ENCODE results near the gene CACHD1. TPM values are rescaled to one million over a fixed set of nuclear protein-coding genes. Genes with fewer than 3 reads are reported as not detected.

The CACHD1 gene
- total and polyA plus RNA-seq, 4 donors = 4.7 to 49.6 (median 12.5) TPM

- Histone ChIP-seq H3K4me1 (ENCODE audit: control insufficient read depth in 5 of 5, insufficient read depth in 5 of 5, low read length in 5 of 5) (peaks cover 0 to 16% (median 0%) of the 10 kb centered on the region in 5 donors), H3K4me3 (no peak overlapping the region), H3K27ac (ENCODE audit: low read depth in 1 of 2, low read length in 1 of 2) (no peak overlapping the region), H3K27me3 (ENCODE audit: control insufficient read depth in 3 of 3, insufficient read depth in 3 of 3, low read length in 2 of 3) (no peaks in the 10 kb centered on the region), H3K36me3 (ENCODE audit: control insufficient read depth in 4 of 4, insufficient read depth in 4 of 4, low read length in 4 of 4) (no peaks in the 10 kb centered on the region), H3K9me3 (ENCODE audit: control insufficient read depth in 4 of 4, insufficient read depth in 3 of 4, low read length in 3 of 4) (no peaks in the 10 kb centered on the region), H3K9ac (ENCODE audit: insufficient read depth in 1 of 2, low read length in 2 of 2) (no peak overlapping the region)
- no peak for TF ChIP-seq CTCF (IDR thresholded peaks at IDR 0.05; ENCODE audit: control extremely low read depth, extremely low read depth)
- WGBS, 2 donors = 90 to 93% methylated on average over 1 of the region's 1 CpG
- DNase-seq (no peak), ATAC-seq (ENCODE audit: insufficient read depth, low FRiP score) (no peak)
Measured at GRCh38 chr1:64424412-64424811, 45.5 kb upstream of the CACHD1 start.

- Histone ChIP-seq H3K9ac (ENCODE audit: insufficient read depth in 1 of 2, low read length in 2 of 2) (no peak overlapping the region), H3K27ac (ENCODE audit: low read depth in 1 of 2, low read length in 1 of 2) (no peak overlapping the region), H3K27me3 (ENCODE audit: control insufficient read depth in 3 of 3, insufficient read depth in 3 of 3, low read length in 2 of 3) (no peaks in the 10 kb centered on the region), H3K4me1 (ENCODE audit: control insufficient read depth in 5 of 5, insufficient read depth in 5 of 5, low read length in 5 of 5) (peaks cover 0 to 16% (median 0%) of the 10 kb centered on the region in 5 donors), H3K36me3 (ENCODE audit: control insufficient read depth in 4 of 4, insufficient read depth in 4 of 4, low read length in 4 of 4) (no peaks in the 10 kb centered on the region), H3K9me3 (ENCODE audit: control insufficient read depth in 4 of 4, insufficient read depth in 3 of 4, low read length in 3 of 4) (no peaks in the 10 kb centered on the region), H3K4me3 (no peak overlapping the region)
- DNase-seq (no peak), ATAC-seq (ENCODE audit: insufficient read depth, low FRiP score) (no peak)
- 94% methylated on average over 2 of the region's 2 CpGs for WGBS, 2 donors
- TF ChIP-seq CTCF (IDR thresholded peaks at IDR 0.05; ENCODE audit: control extremely low read depth, extremely low read depth) = no peak
Measured at GRCh38 chr1:64425521-64425920, 44.4 kb upstream of the CACHD1 start.

DNA sequence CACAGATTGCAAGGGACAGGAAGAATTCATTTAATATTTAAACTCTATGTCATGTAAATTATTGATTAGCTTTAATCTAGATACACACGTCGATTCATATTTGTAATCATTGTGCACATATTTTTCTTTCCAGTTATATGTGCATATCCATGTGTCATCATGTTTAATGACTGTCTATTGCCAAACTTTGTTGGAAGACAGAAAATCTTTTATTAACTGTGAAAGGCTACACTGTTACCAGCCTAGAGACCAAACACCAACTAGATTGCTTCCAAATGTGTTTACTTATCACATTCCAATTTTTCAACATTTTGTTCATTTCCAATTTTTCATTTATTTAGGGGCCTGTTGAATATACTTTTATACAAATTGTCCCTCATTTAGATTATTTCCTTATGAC, 43.2 kb upstream of the CACHD1 start:
- H3K36me3 ChIP-seq (ENCODE audit: control insufficient read depth in 4 of 4, insufficient read depth in 4 of 4, low read length in 4 of 4) = no peaks in the 10 kb centered on the region
- no peaks in the 10 kb centered on the region for H3K27me3 ChIP-seq (ENCODE audit: control insufficient read depth in 3 of 3, insufficient read depth in 3 of 3, low read length in 2 of 3)
- H3K27ac ChIP-seq (ENCODE audit: low read depth in 1 of 2, low read length in 1 of 2) = no peak overlapping the region
- WGBS, 2 donors = 79 to 87% methylated on average over 2 of the region's 2 CpGs
- H3K4me1 ChIP-seq (ENCODE audit: control insufficient read depth in 5 of 5, insufficient read depth in 5 of 5, low read length in 5 of 5) = peaks cover 0 to 16% (median 0%) of the 10 kb centered on the region in 5 donors
- no peak for ATAC-seq (ENCODE audit: insufficient read depth, low FRiP score)
- TF ChIP-seq CTCF (IDR thresholded peaks at IDR 0.05; ENCODE audit: control extremely low read depth, extremely low read depth) = no peak
- DNase-seq = peak in 2 of 3 donors; percentile 31 to 32
- H3K9me3 ChIP-seq (ENCODE audit: control insufficient read depth in 4 of 4, insufficient read depth in 3 of 4, low read length in 3 of 4) = no peaks in the 10 kb centered on the region
- H3K9ac ChIP-seq (ENCODE audit: insufficient read depth in 1 of 2, low read length in 2 of 2) = no peak overlapping the region
- no peak overlapping the region for H3K4me3 ChIP-seq

DNA sequence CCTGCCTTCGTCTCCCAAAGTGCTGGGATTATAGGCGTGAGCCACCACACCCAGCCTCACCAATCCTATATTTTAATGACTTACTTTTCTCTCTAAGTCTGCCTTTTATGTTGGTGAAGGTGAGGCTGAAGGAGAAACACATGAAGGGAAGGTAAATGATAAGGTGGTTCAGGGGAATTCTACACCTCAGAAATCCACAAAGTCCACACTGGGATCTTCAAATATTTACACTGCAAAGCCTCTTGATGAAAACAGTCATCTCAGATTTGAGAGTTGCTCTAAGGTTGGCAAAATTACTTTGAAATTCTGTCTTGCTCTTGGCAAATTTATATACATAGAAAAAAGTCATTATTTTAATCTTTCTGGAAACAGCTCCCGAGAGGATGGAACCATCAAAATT, 42.0 kb upstream of the CACHD1 start:
- TF ChIP-seq CTCF (IDR thresholded peaks at IDR 0.05; ENCODE audit: control extremely low read depth, extremely low read depth) = no peak
- no peaks in the 10 kb centered on the region for H3K27me3 ChIP-seq (ENCODE audit: control insufficient read depth in 3 of 3, insufficient read depth in 3 of 3, low read length in 2 of 3)
- H3K36me3 ChIP-seq (ENCODE audit: control insufficient read depth in 4 of 4, insufficient read depth in 4 of 4, low read length in 4 of 4) = no peaks in the 10 kb centered on the region
- no peak for ATAC-seq (ENCODE audit: insufficient read depth, low FRiP score)
- H3K9ac ChIP-seq (ENCODE audit: insufficient read depth in 1 of 2, low read length in 2 of 2) = no peak overlapping the region
- peak in 1 of 3 donors; percentile 24 for DNase-seq
- H3K4me3 ChIP-seq = no peak overlapping the region
- peaks cover 0 to 16% (median 0%) of the 10 kb centered on the region in 5 donors for H3K4me1 ChIP-seq (ENCODE audit: control insufficient read depth in 5 of 5, insufficient read depth in 5 of 5, low read length in 5 of 5)
- no peaks in the 10 kb centered on the region for H3K9me3 ChIP-seq (ENCODE audit: control insufficient read depth in 4 of 4, insufficient read depth in 3 of 4, low read length in 3 of 4)
- WGBS, 2 donors = 45 to 50% methylated on average over 3 of the region's 3 CpGs
- no peak overlapping the region for H3K27ac ChIP-seq (ENCODE audit: low read depth in 1 of 2, low read length in 1 of 2)

All from lung (tissue), 12 donors.